ENCODE results near the gene SGCG. TPM values are rescaled to one million over a fixed set of nuclear protein-coding genes. Genes with fewer than 3 reads are reported as not detected.

Gene SGCG
- total RNA-seq, 2 experiments from 2014 or later = not detected

DNA sequence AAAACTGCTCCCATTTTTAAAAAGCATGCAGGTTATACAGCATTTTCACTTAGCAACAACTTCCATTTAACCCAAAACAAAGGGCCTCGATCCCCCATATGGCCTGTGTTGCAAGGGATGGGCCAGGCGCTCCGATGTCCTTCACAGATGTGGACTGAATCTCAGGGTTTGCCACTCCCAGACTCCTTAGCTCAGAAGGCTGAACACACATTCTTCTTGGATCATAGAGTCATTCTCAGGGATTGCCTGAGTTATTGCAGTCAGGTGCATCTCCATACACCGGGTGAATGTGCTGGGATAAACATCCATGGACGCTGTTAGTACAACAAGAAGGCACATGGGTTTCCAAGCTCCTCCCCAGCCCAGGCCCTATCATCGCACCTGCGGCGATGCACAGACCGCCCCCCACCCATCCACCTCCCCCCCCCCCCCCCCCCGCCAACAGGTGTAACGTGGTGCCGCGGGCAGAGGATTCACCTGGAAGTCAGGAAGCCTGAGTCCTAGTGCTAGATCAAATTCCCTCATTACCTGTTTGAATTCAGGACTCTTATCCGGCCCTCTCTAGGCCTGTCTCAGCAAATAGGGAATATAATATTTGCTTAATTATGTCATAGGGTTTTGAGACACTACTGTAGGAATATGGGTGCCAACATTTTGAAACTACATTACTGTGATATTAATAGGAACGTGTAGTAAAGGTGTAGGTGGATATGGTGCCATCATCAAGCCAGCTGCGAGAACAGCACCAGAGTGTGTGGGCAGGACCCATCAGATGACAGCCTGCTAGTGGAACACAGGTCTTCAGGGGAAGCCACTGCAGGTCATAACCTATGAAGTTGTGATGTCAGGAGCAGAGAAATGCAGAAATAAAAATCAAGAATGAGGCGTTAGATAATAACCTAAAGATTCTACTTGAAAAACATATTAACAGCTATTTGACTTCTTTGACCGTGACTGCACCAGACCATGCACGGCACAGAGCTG, 141.9 kb downstream of the SGCG start:
- POLR2A ChIA-PET = no interaction called here
- CTCF ChIA-PET = interaction anchor here (1.6 kb wide), 1 partner anchor 106 kb away, joined by 3 read pairs; no protein-coding TSS in a partner anchor

DNA sequence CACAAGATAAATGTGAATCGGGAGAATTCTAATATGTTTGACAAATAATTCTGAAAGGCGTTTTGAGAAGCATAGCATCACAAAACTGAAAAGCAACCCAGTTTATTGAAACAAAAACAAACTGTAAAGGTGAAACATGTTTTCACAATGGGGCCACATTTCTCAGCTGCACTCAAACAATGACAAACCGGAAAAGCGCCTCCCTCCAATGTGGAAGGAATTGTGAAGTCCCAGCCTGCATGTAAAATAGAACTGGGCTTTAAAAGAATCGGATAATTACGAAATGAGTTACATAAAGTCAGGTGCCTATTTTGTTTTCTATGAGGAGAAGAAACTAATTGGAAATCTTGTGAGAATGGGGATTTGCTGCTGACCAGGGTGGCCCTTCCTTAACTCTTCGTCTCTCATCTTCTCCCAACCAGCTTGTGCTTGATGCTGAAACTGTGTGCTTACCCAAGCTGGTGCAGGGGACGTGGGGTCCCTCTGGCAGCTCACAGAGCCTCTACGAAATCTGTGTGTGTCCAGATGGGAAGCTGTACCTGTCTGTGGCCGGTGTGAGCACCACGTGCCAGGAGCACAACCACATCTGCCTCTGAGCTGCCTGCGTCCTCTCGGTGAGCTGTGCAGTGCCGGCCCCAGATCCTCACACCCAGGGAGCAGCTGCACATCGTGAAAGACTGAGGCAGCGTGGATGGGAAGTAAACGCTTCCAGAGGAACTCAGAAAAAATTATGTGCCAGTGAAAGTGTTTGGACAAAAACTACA, 143.3 kb downstream of the SGCG start:
- ChIA-PET POLR2A (no interaction called here), CTCF (no interaction called here)

DNA sequence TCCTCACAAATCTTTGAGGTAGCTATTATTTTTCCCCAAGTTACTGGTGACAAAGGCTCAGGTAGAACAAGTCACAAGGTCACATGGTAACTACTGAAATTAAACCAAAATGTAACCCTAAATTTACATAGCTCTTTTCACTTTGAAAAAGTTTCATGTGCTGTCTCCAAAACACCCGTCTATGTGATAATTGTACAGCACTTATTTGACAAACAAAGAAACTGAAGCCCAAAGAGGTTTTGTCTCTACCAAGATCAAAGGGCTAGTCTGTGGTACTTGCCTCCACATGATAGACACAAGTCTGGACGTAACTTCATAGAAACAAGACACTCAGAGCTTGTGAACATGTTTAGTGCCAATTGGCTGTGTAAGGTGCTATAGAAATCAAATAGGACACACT, 144.4 kb downstream of the SGCG start:
- ChIA-PET POLR2A (no interaction called here), CTCF (no interaction called here)

DNA sequence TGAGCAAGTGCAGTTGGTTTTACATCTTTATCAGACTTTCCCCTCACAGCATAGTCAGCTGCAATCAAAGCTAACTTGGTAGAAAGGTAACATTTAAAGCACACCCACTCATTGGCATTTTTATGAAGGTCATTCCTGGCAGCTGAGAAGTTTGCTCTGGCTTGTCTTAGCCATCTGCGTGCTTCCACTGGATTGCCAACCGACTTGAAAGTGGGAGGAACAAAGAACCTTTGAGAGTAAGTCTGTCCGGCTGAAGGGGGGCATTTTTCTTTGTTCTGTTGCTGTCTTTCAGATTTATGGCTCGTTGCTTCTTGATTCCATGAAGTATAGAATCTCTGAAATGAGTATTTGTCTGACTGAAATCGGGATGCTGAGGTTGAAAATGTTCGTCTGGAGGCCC, 149.6 kb downstream of the SGCG start:
- ChIA-PET CTCF (no interaction called here), POLR2A (no interaction called here)

DNA sequence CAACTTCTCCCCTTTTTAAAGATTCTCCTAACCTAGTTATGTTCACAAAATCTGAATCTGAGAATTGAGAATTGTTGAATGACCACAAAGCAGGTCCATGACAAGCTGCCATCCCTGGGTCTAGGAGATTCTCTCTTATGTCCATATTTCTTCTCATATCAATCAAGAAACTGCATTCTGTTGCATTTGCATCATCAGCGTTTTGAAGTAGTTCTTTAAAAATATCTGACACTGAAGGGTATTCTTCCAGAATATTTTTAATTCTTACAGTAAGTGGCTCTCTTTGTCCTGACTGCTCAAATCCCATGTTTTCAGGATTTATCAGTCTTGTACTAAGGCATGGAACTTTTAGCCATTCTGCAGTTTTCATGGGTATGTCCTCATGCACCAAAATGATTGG, 158.4 kb downstream of the SGCG start:
- CTCF ChIA-PET = no interaction called here
- POLR2A ChIA-PET = no interaction called here

DNA sequence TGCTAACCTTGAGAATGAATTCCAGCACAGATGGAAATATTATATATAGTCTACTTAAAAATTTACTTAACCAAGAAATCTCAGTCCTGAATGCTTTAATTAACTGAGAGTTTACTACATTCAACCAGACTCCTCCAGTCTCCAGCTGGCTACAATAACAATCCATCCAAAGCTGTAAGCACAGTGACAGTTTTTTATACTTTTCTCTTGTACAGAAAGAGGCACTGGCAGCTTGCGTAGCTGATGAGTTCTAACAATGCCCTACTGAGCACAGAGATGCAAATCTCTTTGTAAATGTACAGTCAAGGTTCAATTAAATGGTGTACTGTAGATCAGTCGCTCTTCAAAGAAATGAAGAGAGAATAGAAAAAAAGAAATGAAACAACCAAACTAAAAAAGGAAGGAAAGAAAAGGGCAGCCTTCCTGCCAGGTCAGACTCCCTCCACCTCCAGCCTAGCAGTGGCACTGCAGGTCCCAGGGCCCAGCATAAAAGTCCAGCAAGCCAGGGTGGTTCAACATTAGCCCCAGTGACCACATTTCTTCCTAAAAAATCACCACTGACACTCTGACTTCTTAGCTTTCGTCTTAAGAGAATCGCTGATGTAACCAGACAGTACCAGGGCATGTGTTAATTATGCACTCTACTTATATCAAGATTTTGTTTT, 164.3 kb downstream of the SGCG start:
- CTCF ChIA-PET = no interaction called here
- POLR2A ChIA-PET = no interaction called here

DNA sequence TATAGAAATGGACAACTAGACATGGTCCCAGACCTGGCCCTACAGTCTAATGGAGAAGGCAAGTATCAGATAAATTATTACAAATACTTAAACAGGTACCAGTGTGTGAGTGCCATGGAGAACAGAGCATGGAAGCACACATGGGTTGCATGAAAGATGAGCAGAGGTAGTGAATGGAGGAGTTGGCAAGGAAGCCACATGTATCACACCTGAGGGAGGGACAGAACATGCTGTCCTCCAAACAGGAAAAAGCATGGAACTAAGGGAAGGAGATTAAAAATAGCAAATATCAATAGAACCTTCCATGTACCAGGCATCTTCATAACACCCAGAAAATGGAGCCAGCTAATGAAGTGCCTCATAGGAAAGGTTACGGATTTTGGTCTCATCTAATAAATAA, 166.8 kb downstream of the SGCG start:
- CTCF ChIA-PET = no interaction called here

DNA sequence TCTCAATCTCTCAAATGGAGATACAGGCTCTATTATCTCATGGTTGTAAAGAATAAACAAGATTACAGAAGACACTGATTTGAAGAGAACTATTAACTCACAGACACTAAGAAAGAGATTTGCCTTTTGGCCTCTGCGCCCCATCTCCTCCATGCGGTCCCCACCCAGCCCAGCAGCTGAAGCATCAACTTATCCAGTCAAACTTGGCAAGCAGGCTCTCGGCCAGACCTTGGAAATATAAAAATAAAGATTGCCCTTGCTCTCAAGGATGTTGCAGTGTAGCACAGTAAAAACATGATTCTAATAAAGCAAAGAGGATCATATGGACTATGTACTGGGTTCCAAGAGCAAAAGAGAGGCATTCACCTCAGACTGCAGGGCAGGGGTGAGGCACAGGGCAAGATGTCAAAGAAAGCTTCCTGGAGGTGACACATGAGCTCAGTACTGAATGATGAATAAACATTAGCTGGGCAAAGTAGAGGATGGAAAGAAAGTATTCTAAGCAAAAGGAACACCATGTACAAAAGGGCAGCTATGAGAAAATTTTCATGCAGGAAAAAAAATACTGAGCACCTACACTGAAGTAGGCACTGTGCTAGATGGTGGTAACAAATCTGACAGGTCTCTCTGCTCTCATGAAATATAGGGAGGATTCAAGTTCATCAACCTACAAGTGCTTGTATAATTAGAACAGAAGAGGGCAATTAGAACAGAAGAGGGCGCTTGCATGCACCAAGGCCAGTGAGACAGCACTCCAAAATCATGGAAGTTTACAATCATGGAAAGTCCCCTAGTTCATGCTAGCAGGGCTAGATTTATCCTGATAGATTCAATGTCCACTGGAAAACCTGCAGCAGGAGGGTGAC, 167.7 kb downstream of the SGCG start:
- POLR2A ChIA-PET = no interaction called here

More for the DNA sequence above, 166.8 kb downstream of the SGCG start:
- POLR2A ChIA-PET = no interaction called here

DNA sequence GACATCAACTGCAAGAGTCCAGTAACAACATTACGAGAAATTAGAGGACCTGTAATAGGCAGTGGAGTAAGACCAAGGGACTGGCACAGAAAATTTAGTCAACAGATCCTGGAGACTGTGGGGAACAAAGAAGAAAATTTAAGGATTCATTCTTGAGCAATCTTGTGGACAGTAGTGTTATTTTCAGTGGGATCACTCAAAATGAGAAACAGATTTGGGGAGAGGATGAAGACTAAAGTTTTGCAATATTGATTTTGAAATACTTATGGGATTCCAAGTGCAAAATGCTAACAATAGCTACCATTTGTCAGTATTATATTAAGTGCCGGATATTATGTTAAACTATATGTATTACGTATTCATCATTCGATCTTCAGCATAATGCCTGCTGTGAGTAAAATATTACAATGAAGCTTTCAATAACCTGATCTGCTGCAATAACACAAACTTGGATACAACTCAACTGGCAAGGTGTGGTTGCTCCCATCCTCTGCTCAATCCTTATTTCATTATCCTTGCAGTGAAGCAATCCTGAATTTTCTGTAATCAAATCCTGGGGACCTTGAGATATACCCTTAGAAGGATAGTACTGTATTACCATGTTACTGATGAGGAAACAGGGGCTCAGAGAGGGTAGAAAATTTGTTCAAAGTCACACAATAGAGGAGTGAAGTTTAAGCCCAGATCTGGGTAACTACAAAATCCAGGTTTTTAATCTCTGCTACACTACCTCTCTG, 168.6 kb downstream of the SGCG start:
- ChIA-PET CTCF (no interaction called here), POLR2A (no interaction called here)

More for the DNA sequence above, 167.7 kb downstream of the SGCG start:
- CTCF ChIA-PET = no interaction called here

DNA sequence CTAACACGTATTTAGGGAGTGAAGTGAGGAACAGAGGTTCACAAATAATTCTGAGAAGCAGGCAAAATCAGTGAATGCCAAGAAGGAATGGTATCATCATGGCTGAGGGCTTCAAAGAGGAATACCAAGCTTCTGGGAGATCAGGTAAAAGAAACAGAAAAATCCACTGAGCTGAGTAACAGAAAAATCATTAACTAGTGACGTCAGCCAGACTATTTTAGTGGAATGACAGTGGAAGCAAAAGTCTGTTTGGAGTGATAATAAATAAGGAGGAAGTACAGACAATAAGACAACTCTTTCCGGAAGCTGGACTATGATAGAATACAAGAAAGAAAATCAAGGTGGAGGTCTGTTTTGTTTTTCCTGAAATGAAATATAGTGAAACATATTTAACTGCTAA, 169.2 kb downstream of the SGCG start:
- POLR2A ChIA-PET = no interaction called here
- CTCF ChIA-PET = no interaction called here

DNA sequence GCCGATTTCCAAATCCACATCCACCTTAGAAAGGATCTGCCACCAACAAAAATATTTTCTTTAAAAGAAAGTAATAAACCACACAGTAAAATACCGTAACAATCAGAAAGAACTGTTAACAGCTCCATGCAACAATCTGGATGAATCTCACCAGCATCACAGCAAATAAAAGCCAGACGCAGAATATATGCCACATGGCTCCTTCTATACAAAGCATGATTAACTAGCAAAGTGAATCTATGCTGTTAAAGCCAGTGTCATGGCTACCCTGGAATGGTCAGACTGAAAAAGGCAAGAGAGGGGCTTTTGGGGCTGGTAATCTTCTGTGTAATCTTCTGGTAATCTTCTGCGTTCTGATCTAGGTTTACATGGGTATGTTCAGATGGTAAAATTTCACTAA, 171.4 kb downstream of the SGCG start:
- CTCF ChIA-PET = interaction anchor here (1.3 kb wide), 1 partner anchor 23 kb away, joined by 4 read pairs; no protein-coding TSS in a partner anchor
- POLR2A ChIA-PET = no interaction called here

DNA sequence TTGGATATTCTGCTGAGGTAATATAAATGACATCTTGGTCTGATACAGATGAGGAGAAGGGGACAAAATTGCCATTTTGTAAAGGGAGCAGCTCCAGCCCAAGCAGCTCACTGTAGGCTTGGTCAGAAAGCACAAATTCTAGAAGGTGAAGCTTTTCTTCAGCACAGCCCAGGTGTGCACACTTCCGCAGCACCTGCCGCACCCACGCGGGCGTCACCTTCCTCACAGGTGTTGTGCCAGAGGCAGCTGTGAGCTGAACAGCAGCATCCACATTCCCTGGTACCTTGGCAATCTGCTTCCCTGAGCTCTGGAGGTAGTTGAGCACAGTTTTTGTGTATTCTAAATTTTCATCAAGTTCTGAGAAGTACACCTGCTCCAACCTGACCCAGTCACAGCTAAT, 173.7 kb downstream of the SGCG start:
- ChIA-PET POLR2A (no interaction called here), CTCF (no interaction called here)

DNA sequence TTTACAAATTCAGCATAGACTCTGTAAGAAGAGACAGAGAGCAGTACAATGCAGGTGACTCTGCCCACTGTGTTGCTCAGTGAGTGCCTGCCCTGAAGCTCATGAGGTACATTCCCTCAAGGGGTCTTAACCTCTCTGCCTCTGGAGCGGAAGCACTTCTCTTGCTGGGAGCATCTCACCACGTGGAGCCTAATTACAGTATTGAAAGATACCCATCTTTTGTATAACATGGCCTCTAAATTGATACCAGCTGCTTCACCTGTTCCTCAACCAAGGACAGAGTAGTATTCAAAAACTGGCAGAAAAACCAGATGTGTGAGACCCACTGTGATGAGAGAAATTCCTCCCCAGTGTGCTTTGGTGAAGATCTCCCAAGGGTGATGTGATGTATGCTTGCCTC, 175.6 kb downstream of the SGCG start:
- POLR2A ChIA-PET = no interaction called here
- CTCF ChIA-PET = no interaction called here

DNA sequence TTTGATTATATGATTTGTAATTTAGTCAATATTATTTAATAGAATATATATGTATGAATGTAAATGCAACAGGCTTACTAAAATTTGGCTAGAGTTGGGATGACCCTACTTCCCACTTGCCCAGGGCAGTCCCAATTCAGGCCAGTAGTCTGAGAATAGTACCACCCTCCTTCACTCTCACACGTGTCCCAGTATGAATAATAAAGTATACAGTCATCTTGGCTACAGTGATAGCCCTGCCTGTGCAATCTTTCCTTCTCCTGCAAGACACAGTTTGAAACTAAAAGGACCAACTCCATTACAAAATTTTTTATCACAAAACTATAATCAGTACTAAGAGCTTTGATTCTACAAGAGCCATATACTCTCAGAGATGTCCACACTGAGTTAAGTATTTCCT, 176.6 kb downstream of the SGCG start:
- CTCF ChIA-PET = no interaction called here
- POLR2A ChIA-PET = no interaction called here

DNA sequence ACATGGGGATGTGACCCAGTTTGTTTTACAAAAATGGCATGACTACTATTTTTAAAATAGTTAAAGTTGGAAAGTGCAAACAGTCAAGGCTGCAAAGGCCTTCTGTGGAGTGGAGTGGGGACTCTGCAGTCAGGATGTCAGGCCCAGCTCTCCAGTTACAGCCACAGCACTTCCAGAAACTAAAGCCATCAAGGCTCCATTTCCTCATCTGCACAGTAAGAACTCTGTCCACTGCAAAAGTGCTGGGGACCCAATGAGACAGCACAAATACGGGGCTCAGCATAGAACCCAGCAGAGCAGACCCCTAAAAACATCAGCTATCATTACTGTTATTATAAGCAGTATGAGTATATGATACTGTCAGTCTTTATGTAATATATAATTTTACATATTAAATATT, 179.1 kb downstream of the SGCG start:
- ChIA-PET CTCF (no interaction called here), POLR2A (no interaction called here)

DNA sequence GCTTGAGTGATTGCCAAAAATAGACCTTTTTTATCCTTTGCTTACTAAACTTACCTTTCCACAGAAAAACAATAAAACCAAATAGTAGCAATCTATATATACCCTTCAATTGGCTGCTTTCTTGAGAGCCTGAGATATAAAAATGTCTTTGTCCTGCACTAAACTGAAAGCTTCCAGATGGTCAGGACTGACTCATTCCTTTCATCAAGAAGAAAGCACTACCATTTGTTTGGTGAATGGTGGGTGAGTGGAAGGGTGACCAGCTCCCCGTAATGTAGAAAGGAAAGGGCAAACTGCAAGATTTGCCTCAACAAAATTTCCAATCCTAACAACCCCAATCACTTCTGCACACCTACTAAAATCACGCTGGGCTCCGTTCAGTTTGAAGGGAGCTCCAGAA, 184.9 kb downstream of the SGCG start:
- CTCF ChIA-PET = no interaction called here
- POLR2A ChIA-PET = no interaction called here

DNA sequence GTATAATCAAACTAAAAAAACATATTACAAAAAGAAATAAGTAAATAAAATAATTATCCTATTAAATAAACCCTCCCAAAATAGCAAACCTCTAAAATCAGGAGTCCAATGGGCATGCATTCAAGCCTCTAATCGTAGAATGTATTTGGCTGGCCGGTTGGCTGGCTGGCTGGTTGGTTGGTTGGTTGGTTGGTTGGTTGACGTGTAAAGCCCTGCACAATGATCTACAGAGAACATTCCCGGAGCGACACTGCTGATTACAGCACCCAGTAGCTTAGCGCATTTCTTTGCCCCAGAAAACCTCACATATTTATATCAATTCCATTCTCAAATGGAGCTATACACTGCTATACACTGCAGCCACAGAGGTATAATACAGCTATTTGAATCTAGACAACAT, 187.1 kb downstream of the SGCG start:
- POLR2A ChIA-PET = no interaction called here
- CTCF ChIA-PET = no interaction called here

DNA sequence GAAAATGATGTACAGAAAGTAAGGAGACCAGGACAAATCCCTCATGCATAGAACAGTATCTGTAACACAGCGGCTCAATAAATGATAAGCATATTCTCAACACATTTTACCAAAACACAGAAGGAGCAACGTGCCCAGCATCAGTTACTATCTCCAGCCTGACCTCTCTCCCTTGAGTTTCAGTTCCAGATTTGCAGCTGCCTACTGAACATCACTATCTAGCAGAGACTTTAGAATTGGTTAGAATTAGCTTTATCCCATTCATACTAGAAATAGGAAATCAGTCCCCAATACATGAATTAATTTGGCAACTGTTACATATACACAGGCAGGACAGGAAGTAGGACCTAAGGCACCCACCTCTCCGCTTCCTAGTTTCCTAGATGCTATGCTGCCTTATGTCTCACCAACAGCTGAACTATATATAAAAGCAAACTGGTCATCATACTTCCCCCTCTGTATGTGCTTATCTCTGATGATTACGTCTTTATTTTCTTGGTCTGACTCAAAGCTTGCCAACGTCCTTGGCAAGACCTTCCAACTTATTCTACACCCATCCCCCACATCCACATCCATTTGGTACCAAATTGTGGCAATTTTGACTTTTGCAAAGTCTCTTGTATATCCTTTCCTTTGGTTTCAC, 191.6 kb downstream of the SGCG start:
- CTCF ChIA-PET = no interaction called here
- POLR2A ChIA-PET = interaction anchor here (1.4 kb wide), 1 partner anchor 11 kb away, joined by 5 read pairs; no protein-coding TSS in a partner anchor

Measured in activated CD8-positive, alpha-beta memory T cell treated with anti-CD3 and anti-CD28 coated beads for 36 hours (primary cell).